HepG2 (cell line): ENCODE data around the gene SPOCD1. TPM values are rescaled to one million over a fixed set of nuclear protein-coding genes. Genes with fewer than 3 reads are reported as not detected.

Source experiments
- POLR2G ChIP-seq: fragments of 200-400 bp; formaldehyde crosslinking; IDR thresholded peaks from 2 replicates; pipeline ENCODE4 v1.6.1; 2018; ENCODE audit warnings: mild to moderate bottlenecking, low read depth, low read length, moderate library complexity
- SIX1 ChIP-seq: sonication (generic); formaldehyde crosslinking; IDR thresholded peaks from 2 replicates; pipeline ENCODE4 v1.4.0; 2020; ENCODE audit warnings: missing genetic modification reagents, borderline replicate concordance
- polyA plus RNA-seq, 8 experiments: library from polyadenylated mRNA; depleted of rRNA in 3 of 8; stranded (reverse) in 7 of 8; unstranded in 1 of 8; fragments of >200 nt; fragmentation: Illumina TruSeq in 4 of 8; extraction: Trizol in 4 of 8; gene quantifications; 2 replicates each; pipeline versions ENCODE4 v1.2.1 to v1.2.3, GENCODE V29; 2011 to 2016; ENCODE audit warnings: low read depth in 4 of 8, missing spikeins in 1 of 8, mixed read lengths in 1 of 8; ENCODE audit not compliant: insufficient read depth in 1 of 8
- total RNA-seq, 5 experiments: library from RNA; depleted of rRNA; stranded (reverse); fragments of >200 nt; fragmentation: Illumina TruSeq; extraction: Trizol; gene quantifications; 2 replicates each; pipeline ENCODE4 v1.2.3, GENCODE V29; 2016; ENCODE audit warnings: low read depth in 1 of 5
- TF ChIP-seq, protein P1 (sequence below): sonication (generic); formaldehyde crosslinking; IDR thresholded peaks from 2 replicates; pipeline ENCODE4 v1.5.0; 2020; ENCODE audit warnings: mild to moderate bottlenecking, missing genetic modification reagents
- TF ChIP-seq, protein P2 (sequence below): IDR thresholded peaks from 2 replicates; pipeline ENCODE4 v1.6.1; 2018; ENCODE audit warnings: missing genetic modification reagents
- TF ChIP-seq, protein P3 (sequence below): sonication (generic); formaldehyde crosslinking; IDR thresholded peaks from 2 replicates; pipeline ENCODE4 v1.5.0; 2020; ENCODE audit warnings: missing genetic modification reagents
- TF ChIP-seq, protein P4 (sequence below): sonication (generic); formaldehyde crosslinking; IDR thresholded peaks from 2 replicates; pipeline ENCODE4 v1.8.1; 2022; ENCODE audit warnings: low read depth, mild to moderate bottlenecking, missing genetic modification reagents
- TF ChIP-seq, protein P5 (sequence below): sonication (generic); formaldehyde crosslinking; IDR thresholded peaks from 2 replicates; pipeline ENCODE4 v1.8.0; 2022; ENCODE audit warnings: mild to moderate bottlenecking, missing genetic modification reagents
- TF ChIP-seq, protein P6 (sequence below): sonication (generic); formaldehyde crosslinking; IDR thresholded peaks from 2 replicates; pipeline ENCODE4 v1.8.0; 2023; ENCODE audit warnings: mild to moderate bottlenecking, missing genetic modification reagents
- TF ChIP-seq, protein P7 (sequence below): sonication (generic); formaldehyde crosslinking; conservative IDR thresholded peaks from 2 replicates; pipeline ENCODE4 v1.8.0; 2022; ENCODE audit warnings: missing genetic modification reagents
- TF ChIP-seq, protein P8 (sequence below): sonication (generic); IDR thresholded peaks from 2 replicates; pipeline ENCODE4 v1.6.1; 2016; ENCODE audit warnings: low read depth, borderline replicate concordance

Gene SPOCD1
- total and polyA plus RNA-seq, 2 of the 13 experiments (the other 11 are each of a cell fraction or from before 2014, with no cell fraction given), result 0.24 to 0.29 TPM

DNA sequence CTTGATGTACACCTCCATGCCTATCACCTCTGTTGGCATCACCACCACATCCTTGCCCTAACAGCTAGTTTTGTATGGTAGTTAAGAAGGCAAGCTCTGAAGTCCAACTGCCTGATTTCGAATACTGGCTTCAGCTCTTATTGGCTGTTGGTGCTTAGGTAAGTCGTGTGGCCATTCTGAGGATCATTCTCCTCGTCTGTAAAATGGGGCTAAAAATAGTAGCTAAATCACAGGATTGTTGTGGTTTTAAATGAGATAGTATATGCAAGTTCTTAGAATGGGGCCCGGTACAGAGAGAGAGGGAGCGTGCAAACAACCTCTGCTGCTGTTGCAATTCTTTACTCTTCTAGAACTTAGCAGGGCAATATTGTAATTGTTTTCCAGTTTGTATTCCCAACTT is 20.8 kb upstream of the SPOCD1 start (continued):
- TF ChIP-seq, protein P1, sequence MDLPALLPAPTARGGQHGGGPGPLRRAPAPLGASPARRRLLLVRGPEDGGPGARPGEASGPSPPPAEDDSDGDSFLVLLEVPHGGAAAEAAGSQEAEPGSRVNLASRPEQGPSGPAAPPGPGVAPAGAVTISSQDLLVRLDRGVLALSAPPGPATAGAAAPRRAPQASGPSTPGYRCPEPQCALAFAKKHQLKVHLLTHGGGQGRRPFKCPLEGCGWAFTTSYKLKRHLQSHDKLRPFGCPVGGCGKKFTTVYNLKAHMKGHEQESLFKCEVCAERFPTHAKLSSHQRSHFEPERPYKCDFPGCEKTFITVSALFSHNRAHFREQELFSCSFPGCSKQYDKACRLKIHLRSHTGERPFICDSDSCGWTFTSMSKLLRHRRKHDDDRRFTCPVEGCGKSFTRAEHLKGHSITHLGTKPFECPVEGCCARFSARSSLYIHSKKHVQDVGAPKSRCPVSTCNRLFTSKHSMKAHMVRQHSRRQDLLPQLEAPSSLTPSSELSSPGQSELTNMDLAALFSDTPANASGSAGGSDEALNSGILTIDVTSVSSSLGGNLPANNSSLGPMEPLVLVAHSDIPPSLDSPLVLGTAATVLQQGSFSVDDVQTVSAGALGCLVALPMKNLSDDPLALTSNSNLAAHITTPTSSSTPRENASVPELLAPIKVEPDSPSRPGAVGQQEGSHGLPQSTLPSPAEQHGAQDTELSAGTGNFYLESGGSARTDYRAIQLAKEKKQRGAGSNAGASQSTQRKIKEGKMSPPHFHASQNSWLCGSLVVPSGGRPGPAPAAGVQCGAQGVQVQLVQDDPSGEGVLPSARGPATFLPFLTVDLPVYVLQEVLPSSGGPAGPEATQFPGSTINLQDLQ, result no peak
- TF ChIP-seq, protein P2, sequence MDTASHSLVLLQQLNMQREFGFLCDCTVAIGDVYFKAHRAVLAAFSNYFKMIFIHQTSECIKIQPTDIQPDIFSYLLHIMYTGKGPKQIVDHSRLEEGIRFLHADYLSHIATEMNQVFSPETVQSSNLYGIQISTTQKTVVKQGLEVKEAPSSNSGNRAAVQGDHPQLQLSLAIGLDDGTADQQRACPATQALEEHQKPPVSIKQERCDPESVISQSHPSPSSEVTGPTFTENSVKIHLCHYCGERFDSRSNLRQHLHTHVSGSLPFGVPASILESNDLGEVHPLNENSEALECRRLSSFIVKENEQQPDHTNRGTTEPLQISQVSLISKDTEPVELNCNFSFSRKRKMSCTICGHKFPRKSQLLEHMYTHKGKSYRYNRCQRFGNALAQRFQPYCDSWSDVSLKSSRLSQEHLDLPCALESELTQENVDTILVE (CRISPR knock-in tag), result no peak
- TF ChIP-seq POLR2G (no peak), SIX1 (CRISPR knock-in tag) (no peak)
- TF ChIP-seq, protein P3, sequence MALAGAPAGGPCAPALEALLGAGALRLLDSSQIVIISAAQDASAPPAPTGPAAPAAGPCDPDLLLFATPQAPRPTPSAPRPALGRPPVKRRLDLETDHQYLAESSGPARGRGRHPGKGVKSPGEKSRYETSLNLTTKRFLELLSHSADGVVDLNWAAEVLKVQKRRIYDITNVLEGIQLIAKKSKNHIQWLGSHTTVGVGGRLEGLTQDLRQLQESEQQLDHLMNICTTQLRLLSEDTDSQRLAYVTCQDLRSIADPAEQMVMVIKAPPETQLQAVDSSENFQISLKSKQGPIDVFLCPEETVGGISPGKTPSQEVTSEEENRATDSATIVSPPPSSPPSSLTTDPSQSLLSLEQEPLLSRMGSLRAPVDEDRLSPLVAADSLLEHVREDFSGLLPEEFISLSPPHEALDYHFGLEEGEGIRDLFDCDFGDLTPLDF (CRISPR knock-in tag), result no peak
- TF ChIP-seq, protein P4, sequence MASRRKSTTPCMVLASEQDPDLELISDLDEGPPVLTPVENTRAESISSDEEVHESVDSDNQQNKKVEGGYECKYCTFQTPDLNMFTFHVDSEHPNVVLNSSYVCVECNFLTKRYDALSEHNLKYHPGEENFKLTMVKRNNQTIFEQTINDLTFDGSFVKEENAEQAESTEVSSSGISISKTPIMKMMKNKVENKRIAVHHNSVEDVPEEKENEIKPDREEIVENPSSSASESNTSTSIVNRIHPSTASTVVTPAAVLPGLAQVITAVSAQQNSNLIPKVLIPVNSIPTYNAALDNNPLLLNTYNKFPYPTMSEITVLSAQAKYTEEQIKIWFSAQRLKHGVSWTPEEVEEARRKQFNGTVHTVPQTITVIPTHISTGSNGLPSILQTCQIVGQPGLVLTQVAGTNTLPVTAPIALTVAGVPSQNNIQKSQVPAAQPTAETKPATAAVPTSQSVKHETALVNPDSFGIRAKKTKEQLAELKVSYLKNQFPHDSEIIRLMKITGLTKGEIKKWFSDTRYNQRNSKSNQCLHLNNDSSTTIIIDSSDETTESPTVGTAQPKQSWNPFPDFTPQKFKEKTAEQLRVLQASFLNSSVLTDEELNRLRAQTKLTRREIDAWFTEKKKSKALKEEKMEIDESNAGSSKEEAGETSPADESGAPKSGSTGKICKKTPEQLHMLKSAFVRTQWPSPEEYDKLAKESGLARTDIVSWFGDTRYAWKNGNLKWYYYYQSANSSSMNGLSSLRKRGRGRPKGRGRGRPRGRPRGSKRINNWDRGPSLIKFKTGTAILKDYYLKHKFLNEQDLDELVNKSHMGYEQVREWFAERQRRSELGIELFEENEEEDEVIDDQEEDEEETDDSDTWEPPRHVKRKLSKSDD (CRISPR knock-in tag), result no peak
- TF ChIP-seq, protein P5, sequence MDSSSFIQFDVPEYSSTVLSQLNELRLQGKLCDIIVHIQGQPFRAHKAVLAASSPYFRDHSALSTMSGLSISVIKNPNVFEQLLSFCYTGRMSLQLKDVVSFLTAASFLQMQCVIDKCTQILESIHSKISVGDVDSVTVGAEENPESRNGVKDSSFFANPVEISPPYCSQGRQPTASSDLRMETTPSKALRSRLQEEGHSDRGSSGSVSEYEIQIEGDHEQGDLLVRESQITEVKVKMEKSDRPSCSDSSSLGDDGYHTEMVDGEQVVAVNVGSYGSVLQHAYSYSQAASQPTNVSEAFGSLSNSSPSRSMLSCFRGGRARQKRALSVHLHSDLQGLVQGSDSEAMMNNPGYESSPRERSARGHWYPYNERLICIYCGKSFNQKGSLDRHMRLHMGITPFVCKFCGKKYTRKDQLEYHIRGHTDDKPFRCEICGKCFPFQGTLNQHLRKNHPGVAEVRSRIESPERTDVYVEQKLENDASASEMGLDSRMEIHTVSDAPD, result no peak
- TF ChIP-seq, protein P6, sequence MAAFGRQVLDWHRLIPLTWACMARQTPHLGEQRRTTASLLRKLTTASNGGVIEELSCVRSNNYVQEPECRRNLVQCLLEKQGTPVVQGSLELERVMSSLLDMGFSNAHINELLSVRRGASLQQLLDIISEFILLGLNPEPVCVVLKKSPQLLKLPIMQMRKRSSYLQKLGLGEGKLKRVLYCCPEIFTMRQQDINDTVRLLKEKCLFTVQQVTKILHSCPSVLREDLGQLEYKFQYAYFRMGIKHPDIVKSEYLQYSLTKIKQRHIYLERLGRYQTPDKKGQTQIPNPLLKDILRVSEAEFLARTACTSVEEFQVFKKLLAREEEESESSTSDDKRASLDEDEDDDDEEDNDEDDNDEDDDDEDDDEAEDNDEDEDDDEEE (CRISPR knock-in tag), result no peak
- TF ChIP-seq, protein P7, sequence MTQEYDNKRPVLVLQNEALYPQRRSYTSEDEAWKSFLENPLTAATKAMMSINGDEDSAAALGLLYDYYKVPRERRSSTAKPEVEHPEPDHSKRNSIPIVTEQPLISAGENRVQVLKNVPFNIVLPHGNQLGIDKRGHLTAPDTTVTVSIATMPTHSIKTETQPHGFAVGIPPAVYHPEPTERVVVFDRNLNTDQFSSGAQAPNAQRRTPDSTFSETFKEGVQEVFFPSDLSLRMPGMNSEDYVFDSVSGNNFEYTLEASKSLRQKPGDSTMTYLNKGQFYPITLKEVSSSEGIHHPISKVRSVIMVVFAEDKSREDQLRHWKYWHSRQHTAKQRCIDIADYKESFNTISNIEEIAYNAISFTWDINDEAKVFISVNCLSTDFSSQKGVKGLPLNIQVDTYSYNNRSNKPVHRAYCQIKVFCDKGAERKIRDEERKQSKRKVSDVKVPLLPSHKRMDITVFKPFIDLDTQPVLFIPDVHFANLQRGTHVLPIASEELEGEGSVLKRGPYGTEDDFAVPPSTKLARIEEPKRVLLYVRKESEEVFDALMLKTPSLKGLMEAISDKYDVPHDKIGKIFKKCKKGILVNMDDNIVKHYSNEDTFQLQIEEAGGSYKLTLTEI (CRISPR knock-in tag), result no peak
- TF ChIP-seq, protein P8, sequence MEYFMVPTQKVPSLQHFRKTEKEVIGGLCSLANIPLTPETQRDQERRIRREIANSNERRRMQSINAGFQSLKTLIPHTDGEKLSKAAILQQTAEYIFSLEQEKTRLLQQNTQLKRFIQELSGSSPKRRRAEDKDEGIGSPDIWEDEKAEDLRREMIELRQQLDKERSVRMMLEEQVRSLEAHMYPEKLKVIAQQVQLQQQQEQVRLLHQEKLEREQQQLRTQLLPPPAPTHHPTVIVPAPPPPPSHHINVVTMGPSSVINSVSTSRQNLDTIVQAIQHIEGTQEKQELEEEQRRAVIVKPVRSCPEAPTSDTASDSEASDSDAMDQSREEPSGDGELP, result no peak
